HUDEP-2 (cell line): ENCODE measurements around the gene DAND5.

Experiments
- DNase-seq, 76 experiments: peaks; one replicate each; lab custom pipeline; 2025; ENCODE audit not compliant: unreplicated experiment in 76 of 76; lab: John Stamatoyannopoulos, UW

Gene DAND5, protein sequence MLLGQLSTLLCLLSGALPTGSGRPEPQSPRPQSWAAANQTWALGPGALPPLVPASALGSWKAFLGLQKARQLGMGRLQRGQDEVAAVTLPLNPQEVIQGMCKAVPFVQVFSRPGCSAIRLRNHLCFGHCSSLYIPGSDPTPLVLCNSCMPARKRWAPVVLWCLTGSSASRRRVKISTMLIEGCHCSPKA

DNA sequence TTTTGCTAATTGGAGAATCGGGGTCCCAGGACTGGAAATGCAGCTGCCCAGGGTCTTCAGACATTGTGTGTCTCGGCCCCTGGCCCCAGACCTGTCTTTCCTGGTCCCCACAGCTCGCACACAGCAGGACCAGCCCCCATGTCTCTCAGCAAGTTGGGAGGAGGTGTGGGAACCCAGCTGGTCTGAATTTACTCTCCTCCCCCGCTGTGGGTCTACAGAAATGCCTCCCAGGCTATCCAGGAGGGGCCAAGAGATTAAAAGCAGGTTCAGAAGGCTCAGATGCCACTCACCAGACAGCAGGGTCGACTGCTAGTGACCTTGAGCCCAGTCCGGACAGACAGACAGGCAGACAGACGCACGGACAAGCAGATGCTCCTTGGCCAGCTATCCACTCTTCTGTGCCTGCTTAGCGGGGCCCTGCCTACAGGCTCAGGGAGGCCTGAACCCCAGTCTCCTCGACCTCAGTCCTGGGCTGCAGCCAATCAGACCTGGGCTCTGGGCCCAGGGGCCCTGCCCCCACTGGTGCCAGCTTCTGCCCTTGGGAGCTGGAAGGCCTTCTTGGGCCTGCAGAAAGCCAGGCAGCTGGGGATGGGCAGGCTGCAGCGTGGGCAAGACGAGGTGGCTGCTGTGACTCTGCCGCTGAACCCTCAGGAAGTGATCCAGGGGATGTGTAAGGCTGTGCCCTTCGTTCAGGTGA lies at the start of gene DAND5:
Gene DAND5 (plus strand): TSS at position 285 of the 697 bp plus-strand sequence. CDS start 85 bp downstream, at position 370.
- peak in 64 of 76 experiments; percentile 27 to 84 (median 62) for DNase-seq

DNA sequence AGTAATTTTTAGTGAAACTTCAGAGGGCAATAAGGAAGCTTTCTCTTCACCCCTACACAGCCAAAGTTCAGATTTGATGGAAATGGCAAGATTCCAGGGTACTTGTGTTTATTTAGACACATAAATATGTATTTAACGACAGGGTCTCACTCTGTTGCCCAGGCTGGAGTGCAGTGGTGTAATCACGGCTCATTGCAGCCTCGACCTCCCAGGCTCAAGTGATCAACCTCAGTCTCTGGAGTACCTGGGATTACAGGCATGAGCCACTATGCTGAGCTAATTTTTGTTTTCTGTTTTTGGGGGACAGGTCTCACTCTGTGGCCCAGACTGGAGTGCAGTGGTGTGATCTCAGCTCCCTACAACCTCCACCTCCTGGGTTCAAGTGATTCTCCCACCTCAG lies 48.3 kb upstream of the DAND5 start:
- DNase-seq = no peak

DNA sequence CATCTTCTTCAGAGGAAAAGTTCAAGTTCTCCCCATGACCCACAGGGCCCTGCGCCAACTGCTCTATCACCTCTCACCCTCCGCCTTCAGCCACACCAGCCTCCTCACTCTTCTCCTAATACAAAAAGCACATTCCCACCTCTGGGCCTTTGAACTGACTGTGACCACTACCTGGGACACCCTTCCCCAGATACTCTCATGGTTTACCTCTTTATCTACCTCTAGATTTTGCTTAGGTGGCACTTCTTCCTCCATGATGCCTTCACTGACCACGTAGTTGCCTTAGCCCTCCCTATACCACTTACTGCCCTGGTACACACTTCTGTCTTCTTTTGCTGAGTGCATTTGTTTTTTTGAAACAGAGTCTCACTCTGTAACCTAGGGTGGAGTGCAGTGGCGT lies 46.4 kb upstream of the DAND5 start:
- DNase-seq = no peak

DNA sequence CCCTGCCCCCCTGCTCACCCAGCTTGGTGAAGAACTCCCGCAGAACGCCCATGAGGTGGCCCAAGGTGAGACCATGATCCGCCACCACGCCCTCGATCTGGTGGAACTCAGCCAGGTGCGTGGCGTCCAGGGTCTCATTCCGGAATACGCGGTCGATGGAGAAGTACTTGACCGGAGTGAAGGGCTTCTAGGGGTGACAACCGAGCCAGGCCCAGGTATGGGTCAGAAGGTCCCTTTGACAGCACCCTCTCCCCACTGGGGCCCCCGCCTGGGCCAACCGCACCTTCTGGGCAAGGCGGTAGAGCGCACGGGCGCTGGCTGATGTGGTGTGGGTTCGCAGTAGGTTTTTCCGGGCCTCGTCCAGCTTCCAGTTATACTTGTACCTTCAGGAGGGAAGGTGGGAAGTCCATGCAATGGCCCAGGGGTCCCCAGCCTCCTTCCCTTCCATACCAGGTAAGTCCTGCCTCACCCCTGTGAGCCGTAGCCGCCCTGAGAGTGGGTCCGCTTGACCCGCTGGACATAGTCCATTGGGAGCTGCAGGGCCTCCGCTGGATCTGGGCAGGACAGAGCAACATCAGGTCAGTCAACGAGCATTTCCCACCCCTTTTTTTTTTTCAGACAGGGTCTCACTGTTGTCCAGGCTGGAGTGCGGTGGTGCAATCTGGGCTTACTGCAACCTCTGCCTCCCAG lies 44.6 kb upstream of the DAND5 start:
- no peak for DNase-seq

DNA sequence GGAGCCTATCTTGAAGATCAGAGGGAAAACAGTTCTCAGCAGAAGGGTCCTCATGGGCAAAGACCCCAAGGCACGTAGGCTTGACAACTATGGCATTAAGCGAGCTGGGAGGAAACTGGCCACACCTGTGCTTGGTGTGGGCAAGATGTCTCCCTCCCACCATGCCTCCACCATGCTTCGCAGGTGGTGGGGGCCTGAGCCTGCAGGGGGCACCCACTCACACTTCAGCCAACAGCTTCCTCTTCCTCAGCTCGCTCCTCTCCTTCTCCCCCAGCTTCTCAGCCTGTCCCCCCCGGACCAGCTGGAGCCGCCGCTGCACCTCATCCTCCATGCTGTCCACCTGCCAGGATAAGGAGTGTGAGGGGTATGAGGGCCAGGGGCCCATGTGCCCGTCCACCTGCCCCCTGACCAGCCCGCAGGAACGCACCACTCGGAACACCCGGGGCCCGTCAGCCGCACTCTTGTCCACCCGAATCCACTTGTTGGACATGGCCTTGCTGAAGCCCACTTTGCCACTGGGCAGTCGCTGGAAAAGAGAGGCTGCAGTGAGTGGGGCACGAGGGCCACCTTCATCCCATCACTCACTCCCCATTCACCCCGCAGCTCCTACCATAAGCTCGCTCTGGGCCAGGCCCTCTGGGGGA lies 39.3 kb upstream of the DAND5 start:
- DNase-seq = peak in 1 of 76 experiments; percentile 19

DNA sequence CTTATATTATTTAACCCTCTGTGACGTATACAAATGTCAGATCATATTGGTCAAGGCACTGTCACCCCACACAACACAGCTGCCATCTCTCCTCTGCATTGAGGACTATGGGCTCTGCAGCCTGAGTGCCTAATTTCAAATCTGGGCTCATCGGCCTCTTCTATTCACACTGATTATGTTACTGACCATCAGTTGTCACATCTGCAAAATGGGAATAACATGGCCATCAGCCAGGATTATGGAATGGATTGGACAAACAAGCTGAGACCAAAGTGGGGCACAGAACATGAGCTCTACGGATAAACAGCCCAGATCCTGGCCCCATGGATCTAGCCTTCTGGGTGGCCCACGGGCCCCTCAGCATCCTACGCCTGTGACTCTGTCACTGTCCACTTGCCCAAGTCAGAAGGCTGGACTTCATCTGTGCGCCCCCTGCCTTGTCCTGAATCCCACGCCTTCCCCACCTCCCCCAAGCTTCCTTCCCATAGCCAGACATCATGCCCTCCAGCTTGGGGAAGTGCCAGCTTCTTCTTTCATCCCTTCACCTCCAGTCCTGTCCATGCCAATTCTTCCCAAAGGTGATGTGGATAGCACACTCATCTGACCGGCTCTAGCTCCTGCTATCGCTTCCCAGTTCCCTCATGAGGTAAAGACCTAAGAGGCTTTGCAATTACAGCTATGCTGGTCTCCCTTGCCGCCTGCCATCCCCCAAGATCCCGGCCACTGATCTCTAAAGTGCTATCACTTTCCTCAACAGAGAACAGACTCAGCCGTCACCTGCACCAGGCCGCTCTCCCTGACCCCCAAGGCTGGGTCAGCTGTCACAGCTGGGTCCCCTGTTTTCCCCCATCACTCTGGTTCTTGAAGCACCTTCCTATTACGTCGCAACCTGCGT lies 36.7 kb upstream of the DAND5 start:
- DNase-seq = peak in 4 of 76 experiments; percentile 24 to 56 (median 42)

DNA sequence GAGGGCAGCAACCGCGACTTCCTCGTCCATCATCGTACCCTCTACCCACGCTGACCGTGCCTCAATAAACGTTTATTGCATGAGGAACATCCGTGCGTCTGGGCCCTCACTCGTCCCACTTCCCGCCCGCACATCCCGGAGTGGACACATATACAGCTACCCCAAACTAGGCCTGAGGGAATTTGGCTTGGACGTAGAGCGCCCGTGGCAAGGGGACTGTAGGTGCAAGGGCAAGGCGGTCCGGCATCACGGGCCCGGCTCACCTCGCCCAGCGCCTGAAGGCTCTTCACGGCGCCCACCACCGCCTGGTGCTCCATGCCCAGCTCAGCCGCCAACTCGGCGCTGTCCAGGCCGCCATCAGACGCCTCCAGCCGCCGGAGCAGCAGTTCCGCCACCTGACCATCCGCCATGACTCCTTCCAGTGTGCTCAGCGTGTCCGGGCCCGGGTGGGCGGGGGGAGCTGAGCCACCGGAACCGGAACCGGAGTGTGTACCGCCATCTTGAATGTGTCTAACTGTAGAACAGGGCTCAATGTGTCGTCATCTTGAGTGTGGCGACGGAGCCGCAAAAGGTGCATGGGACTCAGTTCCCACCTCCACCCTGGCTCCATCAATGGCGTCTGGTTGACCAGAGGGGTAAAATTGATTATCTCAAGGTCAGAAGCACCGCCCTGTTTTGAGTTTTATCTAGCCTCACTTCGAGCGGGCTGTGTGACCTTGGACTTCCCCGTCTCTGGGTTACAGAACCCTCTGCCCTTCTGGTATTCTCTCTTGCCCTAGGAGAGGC lies 35.9 kb upstream of the DAND5 start, which contains the start of gene FARSA:
Gene FARSA (minus strand): TSS at position 425 of the 786 bp plus-strand sequence. CDS start 15 bp downstream, at position 410.
- DNase-seq = peak in 74 of 76 experiments; percentile 62 to 97 (median 91)

DNA sequence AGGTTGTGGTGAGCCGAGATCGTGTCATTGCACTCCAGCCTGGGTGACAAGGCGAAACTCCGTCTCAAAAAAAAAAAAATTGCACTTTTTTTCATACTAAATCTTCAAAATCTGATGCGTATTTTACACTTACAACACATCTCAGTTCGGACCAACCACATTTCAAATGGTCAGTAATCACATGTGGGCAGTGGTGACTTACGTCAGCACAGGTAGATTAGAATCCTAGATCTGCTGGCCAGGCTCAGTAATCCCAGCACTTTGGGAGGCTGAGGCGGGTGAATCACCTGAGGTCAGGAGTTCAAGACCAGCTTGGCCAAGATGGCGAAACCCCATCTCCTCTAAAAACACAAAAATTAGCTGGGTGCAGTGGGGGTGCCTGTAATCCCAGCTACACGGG lies 34.3 kb upstream of the DAND5 start:
- no peak for DNase-seq

DNA sequence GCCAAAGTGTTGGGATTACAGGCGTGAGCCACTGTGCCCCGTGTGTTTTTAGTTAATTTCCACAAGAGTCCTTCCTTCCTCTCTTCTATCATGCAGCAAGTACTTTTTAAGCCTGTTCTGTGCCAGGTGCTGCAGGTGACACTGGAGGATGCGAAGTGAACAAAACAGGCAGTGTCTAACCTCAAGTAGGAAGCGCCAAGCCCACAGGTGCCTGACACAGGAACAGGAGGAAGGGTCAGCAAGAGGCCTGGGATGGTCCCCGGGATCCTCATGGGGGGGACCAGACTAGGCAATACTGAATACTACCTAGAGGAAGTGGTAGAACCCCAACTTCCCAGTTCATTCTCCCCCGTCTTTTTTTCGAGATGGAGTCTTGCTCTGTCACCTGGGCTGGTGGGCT lies 32.8 kb upstream of the DAND5 start:
- DNase-seq = peak in 1 of 76 experiments; percentile 41

DNA sequence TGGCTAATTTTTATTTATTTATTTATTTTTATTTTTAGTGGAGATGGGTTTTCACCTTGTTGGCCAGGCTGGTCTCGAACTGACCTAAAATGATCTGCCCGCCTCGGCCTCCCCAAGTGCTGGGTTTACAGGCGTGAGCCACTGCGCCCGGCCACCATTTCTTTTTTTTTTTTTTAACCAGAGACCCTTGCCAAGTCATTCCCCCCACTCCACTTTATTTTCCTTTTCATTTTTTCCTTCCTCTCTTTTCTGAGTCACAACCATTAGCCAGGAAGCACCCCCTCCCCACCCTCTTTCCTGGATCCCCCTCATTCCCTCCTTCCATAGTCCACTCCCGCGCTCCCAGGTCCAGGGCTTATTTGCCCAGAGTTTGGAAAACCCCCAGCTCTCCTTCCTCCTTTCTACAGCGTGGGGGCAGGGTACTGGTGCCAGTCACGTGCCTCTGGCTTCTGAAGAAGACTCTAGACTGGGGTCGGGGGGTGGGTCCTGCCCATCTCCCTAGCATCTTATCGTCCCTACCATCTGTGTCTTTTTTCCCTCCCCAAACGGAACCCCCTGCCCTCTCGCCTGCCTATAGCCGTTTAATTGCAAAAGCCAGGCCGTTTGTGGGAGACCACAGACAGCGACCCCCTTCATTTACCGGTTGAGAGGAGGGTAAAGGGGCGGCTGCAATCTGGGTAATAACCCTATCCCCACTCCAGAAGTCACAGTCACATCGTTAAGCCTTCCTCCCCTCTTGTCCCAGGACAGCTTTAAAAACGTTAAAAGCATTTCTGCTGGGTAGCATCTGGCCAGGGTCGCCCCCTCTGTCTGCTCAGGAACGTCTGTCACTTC lies 32.1 kb upstream of the DAND5 start:
- DNase-seq = peak in 66 of 76 experiments; percentile 29 to 98 (median 66)

DNA sequence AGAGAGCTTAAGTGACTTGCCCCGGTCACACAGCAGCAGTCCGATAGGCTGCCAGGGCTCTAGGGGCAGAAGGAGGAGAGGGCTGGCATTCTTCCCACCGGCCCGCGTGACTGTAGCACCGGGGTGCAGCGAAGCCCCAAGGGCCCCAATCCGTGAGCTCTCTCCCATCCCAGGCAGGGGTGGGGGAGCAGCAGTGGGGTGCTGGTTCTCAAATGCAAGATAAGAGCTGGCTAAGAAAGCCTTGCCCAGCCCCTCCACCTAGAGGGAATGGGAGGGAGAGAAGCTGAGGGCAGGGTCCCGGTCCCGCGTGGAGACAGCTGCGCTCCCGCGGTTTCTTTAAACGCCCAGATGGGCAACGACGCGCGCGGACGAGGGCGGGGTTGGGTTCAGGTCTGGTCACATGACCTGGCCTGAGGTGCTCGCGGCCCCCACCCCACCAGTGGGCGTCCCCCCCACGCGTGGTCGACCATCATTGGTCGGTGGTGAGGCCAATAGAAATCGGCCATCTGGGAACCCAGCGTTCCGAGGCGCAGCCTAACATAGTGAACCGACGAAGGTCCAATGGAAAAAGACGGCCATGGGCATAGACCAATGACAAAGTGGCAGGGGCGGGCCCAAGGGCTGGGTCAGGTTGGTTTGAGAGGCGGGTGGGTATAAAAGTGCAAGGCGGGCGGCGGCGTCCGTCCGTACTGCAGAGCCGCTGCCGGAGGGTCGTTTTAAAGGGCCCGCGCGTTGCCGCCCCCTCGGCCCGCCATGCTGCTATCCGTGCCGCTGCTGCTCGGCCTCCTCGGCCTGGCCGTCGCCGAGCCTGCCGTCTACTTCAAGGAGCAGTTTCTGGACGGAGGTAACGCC lies 31.2 kb upstream of the DAND5 start, which contains the start of gene CALR:
Gene CALR (plus strand): TSS at position 683 of the 852 bp plus-strand sequence. CDS start 71 bp downstream, at position 754.
- peak; percentile 93 to 100 (median 100) for DNase-seq

DNA sequence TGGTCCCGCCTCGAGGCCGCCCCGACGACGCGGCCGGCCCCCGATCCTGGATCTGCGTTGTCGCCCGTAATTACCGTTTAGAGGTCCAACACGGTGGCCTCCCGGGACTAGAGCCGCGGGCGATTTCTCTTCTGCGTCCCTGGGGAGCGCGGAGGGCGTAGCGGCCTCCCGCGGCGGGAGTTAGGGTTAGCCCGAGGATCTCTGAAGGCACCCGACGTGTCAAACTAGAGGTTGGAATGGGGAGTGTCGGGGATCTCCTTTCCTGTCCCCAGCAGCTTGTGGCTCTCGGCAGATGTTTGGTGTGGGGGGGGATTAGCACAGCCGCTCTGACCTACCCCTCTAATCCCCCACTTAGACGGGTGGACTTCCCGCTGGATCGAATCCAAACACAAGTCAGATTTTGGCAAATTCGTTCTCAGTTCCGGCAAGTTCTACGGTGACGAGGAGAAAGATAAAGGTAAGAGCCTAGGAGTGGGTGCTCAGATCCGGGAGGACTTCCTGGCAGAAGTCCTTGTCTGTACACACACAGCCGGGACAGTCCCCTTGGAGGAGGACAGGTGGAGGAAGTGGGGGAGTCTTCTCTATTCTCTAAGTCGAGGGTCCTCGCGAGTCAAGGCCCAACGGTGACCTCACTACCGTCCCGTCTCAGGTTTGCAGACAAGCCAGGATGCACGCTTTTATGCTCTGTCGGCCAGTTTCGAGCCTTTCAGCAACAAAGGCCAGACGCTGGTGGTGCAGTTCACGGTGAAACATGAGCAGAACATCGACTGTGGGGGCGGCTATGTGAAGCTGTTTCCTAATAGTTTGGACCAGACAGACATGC lies 30.4 kb upstream of the DAND5 start:
- peak in 20 of 76 experiments; percentile 22 to 68 (median 44) for DNase-seq

DNA sequence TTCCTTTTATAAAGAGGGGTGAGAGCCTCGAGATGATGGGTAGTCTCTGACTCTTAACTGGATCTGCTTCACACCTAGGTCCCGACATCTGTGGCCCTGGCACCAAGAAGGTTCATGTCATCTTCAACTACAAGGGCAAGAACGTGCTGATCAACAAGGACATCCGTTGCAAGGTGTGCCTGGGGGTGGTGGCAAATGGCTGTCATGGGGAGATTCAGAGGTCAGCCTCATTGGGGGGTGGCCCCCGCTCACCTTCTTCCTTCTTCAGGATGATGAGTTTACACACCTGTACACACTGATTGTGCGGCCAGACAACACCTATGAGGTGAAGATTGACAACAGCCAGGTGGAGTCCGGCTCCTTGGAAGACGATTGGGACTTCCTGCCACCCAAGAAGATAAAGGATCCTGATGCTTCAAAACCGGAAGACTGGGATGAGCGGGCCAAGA lies 29.4 kb upstream of the DAND5 start:
- no peak for DNase-seq

DNA sequence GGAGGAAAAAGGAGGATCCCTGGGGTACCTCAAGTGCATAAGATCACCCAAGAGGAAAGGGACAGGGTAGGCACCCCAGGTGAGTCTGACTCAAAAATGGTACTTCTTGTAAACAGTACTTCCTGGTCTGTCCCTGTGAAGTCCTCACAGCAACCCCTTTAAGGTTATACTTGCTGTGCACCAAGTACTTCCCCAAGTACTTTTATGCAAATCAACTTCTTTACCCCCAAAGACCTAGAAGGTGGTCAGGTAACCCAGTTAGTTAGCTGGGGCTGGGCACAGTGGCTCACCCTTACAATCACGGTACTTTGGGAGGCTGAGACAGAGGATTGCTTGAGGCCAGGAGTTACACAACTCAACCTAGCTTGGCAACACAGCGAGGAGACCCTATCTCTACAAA lies 28.5 kb upstream of the DAND5 start:
- DNase-seq = no peak

DNA sequence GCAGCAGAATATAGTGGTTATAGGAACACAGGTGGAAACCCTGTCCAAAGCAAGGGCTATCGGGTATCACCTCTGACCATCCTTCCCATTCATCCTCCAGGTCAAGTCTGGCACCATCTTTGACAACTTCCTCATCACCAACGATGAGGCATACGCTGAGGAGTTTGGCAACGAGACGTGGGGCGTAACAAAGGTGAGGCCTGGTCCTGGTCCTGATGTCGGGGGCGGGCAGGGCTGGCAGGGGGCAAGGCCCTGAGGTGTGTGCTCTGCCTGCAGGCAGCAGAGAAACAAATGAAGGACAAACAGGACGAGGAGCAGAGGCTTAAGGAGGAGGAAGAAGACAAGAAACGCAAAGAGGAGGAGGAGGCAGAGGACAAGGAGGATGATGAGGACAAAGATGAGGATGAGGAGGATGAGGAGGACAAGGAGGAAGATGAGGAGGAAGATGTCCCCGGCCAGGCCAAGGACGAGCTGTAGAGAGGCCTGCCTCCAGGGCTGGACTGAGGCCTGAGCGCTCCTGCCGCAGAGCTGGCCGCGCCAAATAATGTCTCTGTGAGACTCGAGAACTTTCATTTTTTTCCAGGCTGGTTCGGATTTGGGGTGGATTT lies 25.8 kb upstream of the DAND5 start:
- no peak for DNase-seq

DNA sequence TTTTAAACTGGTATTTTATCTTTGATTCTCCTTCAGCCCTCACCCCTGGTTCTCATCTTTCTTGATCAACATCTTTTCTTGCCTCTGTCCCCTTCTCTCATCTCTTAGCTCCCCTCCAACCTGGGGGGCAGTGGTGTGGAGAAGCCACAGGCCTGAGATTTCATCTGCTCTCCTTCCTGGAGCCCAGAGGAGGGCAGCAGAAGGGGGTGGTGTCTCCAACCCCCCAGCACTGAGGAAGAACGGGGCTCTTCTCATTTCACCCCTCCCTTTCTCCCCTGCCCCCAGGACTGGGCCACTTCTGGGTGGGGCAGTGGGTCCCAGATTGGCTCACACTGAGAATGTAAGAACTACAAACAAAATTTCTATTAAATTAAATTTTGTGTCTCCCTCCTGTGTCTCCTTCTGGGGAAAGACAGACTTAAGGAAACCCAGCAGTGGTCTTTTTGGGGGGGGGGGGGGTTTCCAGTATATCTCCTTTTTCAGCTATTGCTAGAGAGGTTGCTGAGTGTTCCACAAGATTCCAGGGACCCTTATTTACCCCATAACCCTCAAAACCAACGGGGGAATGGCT lies 25.2 kb upstream of the DAND5 start:
- no peak for DNase-seq
